H1 (cell line): ENCODE results near the gene XPO5.

Experiments used
- CBX5 ChIP-seq: fragments of 300-800, 300-1000 bp; sonication (generic); IDR thresholded peaks from 2 replicates; pipeline ENCODE4 v1.7.1; 2016; ENCODE audit warnings: antibody characterized with exemption, low read length, low read depth
- CHD1 ChIP-seq: IDR thresholded peaks from 2 replicates; pipeline ENCODE4 v1.6.1; 2012; ENCODE audit warnings: low read depth, low read length, improper control_type of control experiment
- EGR1 ChIP-seq: IDR thresholded peaks from 2 replicates; pipeline ENCODE4 v1.6.1; 2011; ENCODE audit warnings: low read depth, low read length, borderline replicate concordance
- EZH2 ChIP-seq: fragments of 200-600 bp; sonication (generic); IDR thresholded peaks from 2 replicates; pipeline ENCODE4 v1.7.1; 2012; ENCODE audit warnings: low read depth, mild to moderate bottlenecking, moderate library complexity, low read length, inconsistent platforms; ENCODE audit not compliant: severe bottlenecking
- GABPA ChIP-seq: IDR thresholded peaks from 2 replicates; pipeline ENCODE4 v1.6.1; 2011; ENCODE audit warnings: mild to moderate bottlenecking, low read length, moderate library complexity, borderline replicate concordance; ENCODE audit not compliant: insufficient read depth
- JUN ChIP-seq: IDR thresholded peaks from 2 replicates; pipeline ENCODE4 v1.6.1; 2011; ENCODE audit warnings: low read depth, mild to moderate bottlenecking, improper control_type of control experiment, low read length
- JUND ChIP-seq: IDR thresholded peaks from 2 replicates; pipeline ENCODE4 v1.6.1; 2011; ENCODE audit warnings: mild to moderate bottlenecking, improper control_type of control experiment, low read length
- PHF8 ChIP-seq: fragments of 200-600 bp; sonication (generic); conservative IDR thresholded peaks from 2 replicates; pipeline ENCODE4 v1.7.1; 2012; ENCODE audit warnings: low read depth, mild to moderate bottlenecking, inconsistent platforms, low read length, moderate library complexity
- POLR2A ChIP-seq, 2 experiments: IDR thresholded peaks; 1 replicate in 1 of 2; 2 replicates in 1 of 2; pipeline ENCODE4 v1.6.1; 2011; ENCODE audit warnings: low read depth in 2 of 2, low read length in 2 of 2, mild to moderate bottlenecking in 2 of 2; ENCODE audit errors: control extremely low read depth in 1 of 2
- RAD21 ChIP-seq, 2 experiments: IDR thresholded peaks in 1 of 2; conservative IDR thresholded peaks in 1 of 2; 2 replicates each; pipeline ENCODE4 v1.6.1; 2011; ENCODE audit warnings: low read depth in 2 of 2, low read length in 2 of 2, improper control_type of control experiment in 1 of 2, inconsistent platforms in 1 of 2, mild to moderate bottlenecking in 1 of 2, moderate library complexity in 1 of 2
- RFX5 ChIP-seq: IDR thresholded peaks from 2 replicates; pipeline ENCODE4 v1.6.1; 2011; ENCODE audit warnings: low read depth, low read length, improper control_type of control experiment, borderline replicate concordance
- SP1 ChIP-seq: IDR thresholded peaks from 2 replicates; pipeline ENCODE4 v1.6.1; 2011; ENCODE audit warnings: low read depth, low read length
- YY1 ChIP-seq: IDR thresholded peaks from 2 replicates; pipeline ENCODE4 v1.6.1; 2011; ENCODE audit warnings: low read depth, mild to moderate bottlenecking, low read length
- TF ChIP-seq, protein P1 (sequence below), 3 experiments: IDR thresholded peaks; 1 replicate in 2 of 3; 2 replicates in 1 of 3; pipeline versions ENCODE4 v1.5.1 to v1.6.1; 2011; ENCODE audit warnings: low read length in 3 of 3, mild to moderate bottlenecking in 3 of 3, inconsistent platforms in 2 of 3, low read depth in 1 of 3, moderate library complexity in 1 of 3; ENCODE audit not compliant: insufficient read depth in 1 of 3; ENCODE audit errors: control extremely low read depth in 1 of 3

DNA sequence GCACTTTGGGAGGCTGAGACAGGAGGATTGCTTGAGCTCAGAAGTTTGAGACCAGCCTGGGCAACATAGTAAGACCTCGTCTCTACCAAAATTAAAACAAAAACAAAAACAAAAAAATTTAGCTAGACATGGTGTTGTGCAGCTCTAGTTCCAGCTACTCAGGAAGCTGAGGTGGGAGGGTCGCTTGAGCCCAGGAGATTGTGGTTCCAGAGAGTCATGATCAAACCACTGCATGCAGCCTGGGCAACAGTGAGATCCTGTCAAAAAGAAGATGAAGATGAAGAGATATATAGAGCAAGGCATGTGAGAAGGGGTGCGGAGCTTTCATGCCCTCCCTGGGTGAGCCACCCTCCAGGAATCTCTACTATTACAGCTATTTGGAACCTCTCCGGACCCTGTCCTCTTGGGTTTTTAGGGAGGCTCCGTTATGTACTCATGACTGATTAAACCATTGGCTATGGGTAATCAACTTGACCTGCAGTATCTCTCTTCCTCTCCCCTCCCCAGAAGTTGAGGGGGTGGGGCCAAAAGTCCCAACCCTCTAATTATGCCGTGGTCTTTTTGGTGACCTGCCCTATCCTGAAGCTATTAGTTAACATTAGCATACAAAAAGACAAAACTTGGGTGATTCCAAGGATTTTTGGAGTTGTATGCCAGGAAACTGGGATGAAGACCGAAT lies 9.2 kb upstream of the XPO5 start:
- no peak for TF ChIP-seq SP1
- TF ChIP-seq RAD21 (IDR thresholded peaks at IDR 0.05 in 1 of 2, conservative IDR thresholded peaks at IDR 0.05 in 1 of 2; ENCODE audit: low read depth in 2 of 2, low read length in 2 of 2) = no peak
- no peak for TF ChIP-seq EZH2
- no peak for TF ChIP-seq YY1
- TF ChIP-seq EGR1 = no peak
- TF ChIP-seq POLR2A (IDR thresholded peaks at IDR 0.05; ENCODE audit: control extremely low read depth in 1 of 2, low read depth in 2 of 2, low read length in 2 of 2) = no peak
- no peak for TF ChIP-seq CHD1
- TF ChIP-seq RFX5 = no peak
- TF ChIP-seq, protein P1, sequence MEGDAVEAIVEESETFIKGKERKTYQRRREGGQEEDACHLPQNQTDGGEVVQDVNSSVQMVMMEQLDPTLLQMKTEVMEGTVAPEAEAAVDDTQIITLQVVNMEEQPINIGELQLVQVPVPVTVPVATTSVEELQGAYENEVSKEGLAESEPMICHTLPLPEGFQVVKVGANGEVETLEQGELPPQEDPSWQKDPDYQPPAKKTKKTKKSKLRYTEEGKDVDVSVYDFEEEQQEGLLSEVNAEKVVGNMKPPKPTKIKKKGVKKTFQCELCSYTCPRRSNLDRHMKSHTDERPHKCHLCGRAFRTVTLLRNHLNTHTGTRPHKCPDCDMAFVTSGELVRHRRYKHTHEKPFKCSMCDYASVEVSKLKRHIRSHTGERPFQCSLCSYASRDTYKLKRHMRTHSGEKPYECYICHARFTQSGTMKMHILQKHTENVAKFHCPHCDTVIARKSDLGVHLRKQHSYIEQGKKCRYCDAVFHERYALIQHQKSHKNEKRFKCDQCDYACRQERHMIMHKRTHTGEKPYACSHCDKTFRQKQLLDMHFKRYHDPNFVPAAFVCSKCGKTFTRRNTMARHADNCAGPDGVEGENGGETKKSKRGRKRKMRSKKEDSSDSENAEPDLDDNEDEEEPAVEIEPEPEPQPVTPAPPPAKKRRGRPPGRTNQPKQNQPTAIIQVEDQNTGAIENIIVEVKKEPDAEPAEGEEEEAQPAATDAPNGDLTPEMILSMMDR (IDR thresholded peaks at IDR 0.05; ENCODE audit: control extremely low read depth in 1 of 3, insufficient read depth in 1 of 3, low read depth in 1 of 3, low read length in 3 of 3) = no peak
- TF ChIP-seq PHF8 = no peak
- no peak for TF ChIP-seq GABPA
- no peak for TF ChIP-seq JUND
- no peak for TF ChIP-seq JUN
- no peak for TF ChIP-seq CBX5
